ENCODE results near the gene EFHC2. TPM values are rescaled to one million over a fixed set of nuclear protein-coding genes. Genes with fewer than 3 reads are reported as not detected.

Gene EFHC2
- total and polyA plus RNA-seq, 9 donors: 0.12 to 0.60 (median 0.27) TPM; not detected in 1

DNA sequence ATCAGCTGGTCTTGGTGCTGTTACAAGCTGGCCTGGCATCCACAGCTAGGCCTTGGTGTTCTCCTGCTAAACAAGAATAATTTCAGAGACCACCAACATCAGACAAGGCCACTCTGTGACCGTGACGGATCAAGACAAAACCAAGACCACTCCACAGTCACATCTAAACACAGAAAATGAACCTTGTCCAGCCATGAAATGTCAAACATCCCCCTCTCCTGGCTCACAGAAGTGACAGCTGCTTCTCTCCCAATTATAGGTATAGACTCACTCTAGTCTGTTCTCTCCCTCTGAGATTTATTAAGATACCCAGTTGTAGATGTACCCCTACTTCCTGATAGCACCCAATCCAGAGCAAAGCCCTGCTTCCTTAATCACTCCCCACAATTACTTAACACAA is 40.4 kb downstream of the EFHC2 start:
- H3K9me3 ChIP-seq (replicated peaks; ENCODE audit: control insufficient read depth, low read depth, low read length): no peaks in the 10 kb centered on the region
- H3K4me1 ChIP-seq (ENCODE audit: control insufficient read depth, insufficient read depth, low read length): no peaks in the 10 kb centered on the region
- peaks cover 7% of the 10 kb centered on the region for H3K27me3 ChIP-seq (ENCODE audit: control insufficient read depth, insufficient read depth, low read length)
- DNase-seq: no peak
- WGBS (ENCODE audit: insufficient coverage): 94% methylated on average over 2 of the region's 2 CpGs
- H3K27ac ChIP-seq (ENCODE audit: low read length): no peak overlapping the region
- no peak overlapping the region for H3K4me3 ChIP-seq (ENCODE audit: low read length)
- H3K36me3 ChIP-seq (ENCODE audit: control insufficient read depth, insufficient read depth, low read length): no peaks in the 10 kb centered on the region

GRCh38 chrX:44299177-44299576 is 44.3 kb downstream of the EFHC2 start:
- no peak for DNase-seq

DNA sequence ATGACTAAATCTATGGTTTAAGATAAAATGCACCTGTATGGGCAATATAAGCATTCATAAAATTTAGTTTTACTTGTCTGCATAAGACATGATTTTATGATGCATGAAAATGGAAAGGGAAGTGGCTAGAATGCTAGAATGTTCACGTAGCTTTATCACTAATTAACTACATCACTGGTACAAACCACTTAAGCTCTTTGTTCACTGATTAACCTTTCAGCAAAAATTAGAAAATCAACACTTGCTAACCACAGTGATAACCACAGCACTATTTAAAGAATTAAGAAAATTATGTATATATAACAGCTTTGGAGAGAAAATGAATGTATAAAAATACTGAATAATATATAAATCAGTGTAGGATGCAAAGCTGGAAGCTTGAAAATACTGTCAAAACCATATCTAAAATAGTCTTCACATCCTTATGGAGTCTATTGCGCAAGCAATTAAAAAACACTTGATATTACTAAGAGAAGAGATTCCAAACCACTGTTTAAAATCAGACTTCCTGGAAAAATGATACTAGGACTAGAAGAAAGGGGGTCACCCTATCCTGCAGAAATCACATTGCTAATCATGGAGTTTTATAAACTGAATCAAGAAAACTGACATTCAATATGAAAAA is 51.9 kb downstream of the EFHC2 start:
- Histone ChIP-seq H3K4me3 (ENCODE audit: low read length) (no peak overlapping the region), H3K27ac (ENCODE audit: low read length) (no peak overlapping the region), H3K36me3 (ENCODE audit: control insufficient read depth, insufficient read depth, low read length) (no peaks in the 10 kb centered on the region), H3K9me3 (replicated peaks; ENCODE audit: control insufficient read depth, low read depth, low read length) (no peaks in the 10 kb centered on the region), H3K4me1 (ENCODE audit: control insufficient read depth, insufficient read depth, low read length) (no peaks in the 10 kb centered on the region), H3K27me3 (ENCODE audit: control insufficient read depth, insufficient read depth, low read length) (peaks cover 6% of the 10 kb centered on the region)
- no CpG with 5 or more reads among the region's 2 CpGs for WGBS (ENCODE audit: insufficient coverage)
- DNase-seq: no peak

More at GRCh38 chrX:44299177-44299576, 44.3 kb downstream of the EFHC2 start:
- H3K4me1 ChIP-seq (ENCODE audit: control insufficient read depth, insufficient read depth, low read length): no peaks in the 10 kb centered on the region
- peaks cover 7% of the 10 kb centered on the region for H3K27me3 ChIP-seq (ENCODE audit: control insufficient read depth, insufficient read depth, low read length)
- H3K4me3 ChIP-seq (ENCODE audit: low read length): no peak overlapping the region
- 86% methylated on average over 1 of the region's 4 CpGs for WGBS (ENCODE audit: insufficient coverage)
- H3K36me3 ChIP-seq (ENCODE audit: control insufficient read depth, insufficient read depth, low read length): no peaks in the 10 kb centered on the region
- no peaks in the 10 kb centered on the region for H3K9me3 ChIP-seq (replicated peaks; ENCODE audit: control insufficient read depth, low read depth, low read length)
- H3K27ac ChIP-seq (ENCODE audit: low read length): no peak overlapping the region

DNA sequence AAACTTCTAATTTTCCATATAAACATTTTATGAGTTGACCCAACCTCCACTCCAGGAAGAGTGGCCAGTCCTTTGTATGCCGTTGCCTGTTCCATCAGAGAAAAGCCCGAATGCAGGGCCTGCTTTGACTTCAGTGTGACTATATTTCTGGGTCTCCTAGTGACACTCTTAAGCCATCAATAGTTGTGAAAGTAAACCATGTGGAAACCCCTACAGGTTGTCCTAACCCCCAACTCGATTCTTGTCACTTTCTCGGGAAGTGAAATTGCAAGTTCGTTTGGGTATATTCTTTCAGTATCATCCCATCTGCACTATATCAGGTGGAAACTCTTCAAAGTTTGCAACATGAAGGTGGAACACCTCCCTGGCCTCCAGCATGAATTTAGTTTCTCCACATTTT is 52.8 kb downstream of the EFHC2 start:
- Histone ChIP-seq H3K27ac (ENCODE audit: low read length) (no peak overlapping the region), H3K4me3 (ENCODE audit: low read length) (no peak overlapping the region), H3K9me3 (replicated peaks; ENCODE audit: control insufficient read depth, low read depth, low read length) (no peaks in the 10 kb centered on the region), H3K4me1 (ENCODE audit: control insufficient read depth, insufficient read depth, low read length) (no peaks in the 10 kb centered on the region), H3K27me3 (ENCODE audit: control insufficient read depth, insufficient read depth, low read length) (peaks cover 10% of the 10 kb centered on the region), H3K36me3 (ENCODE audit: control insufficient read depth, insufficient read depth, low read length) (no peaks in the 10 kb centered on the region)
- WGBS (ENCODE audit: insufficient coverage): 62% methylated on average over 4 of the region's 5 CpGs
- DNase-seq: no peak

DNA sequence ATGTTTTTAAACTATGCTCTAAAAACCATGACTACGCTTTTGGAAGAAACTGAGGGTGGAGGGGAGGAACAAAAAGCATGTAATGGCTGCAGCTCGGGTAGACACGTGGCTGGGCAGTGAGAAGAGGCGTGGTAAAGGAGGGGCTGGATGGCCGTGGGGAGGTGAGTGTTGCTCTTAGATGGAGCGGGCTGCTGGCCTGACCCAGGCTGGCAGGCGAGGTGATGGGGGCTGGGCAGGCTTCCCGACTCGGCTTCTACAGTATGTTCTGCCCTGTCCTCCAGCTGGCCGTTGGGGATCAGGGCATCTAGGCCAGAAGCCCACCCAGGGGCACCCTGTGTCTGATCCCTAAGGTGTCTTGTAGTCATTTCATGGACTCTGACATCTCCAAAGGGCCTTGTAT is 60.7 kb downstream of the EFHC2 start:
- Histone ChIP-seq H3K27me3 (ENCODE audit: control insufficient read depth, insufficient read depth, low read length) (peaks cover 23% of the 10 kb centered on the region), H3K4me3 (ENCODE audit: low read length) (no peak overlapping the region), H3K27ac (ENCODE audit: low read length) (no peak overlapping the region), H3K9me3 (replicated peaks; ENCODE audit: control insufficient read depth, low read depth, low read length) (no peaks in the 10 kb centered on the region), H3K4me1 (ENCODE audit: control insufficient read depth, insufficient read depth, low read length) (no peaks in the 10 kb centered on the region), H3K36me3 (ENCODE audit: control insufficient read depth, insufficient read depth, low read length) (no peaks in the 10 kb centered on the region)
- 79% methylated on average over 10 of the region's 10 CpGs for WGBS (ENCODE audit: insufficient coverage)
- no peak for DNase-seq

GRCh38 chrX:44280116-44280515 is 63.4 kb downstream of the EFHC2 start:
- no peak for DNase-seq
- Histone ChIP-seq H3K27me3 (ENCODE audit: control insufficient read depth, insufficient read depth, low read length) (peaks cover 22% of the 10 kb centered on the region), H3K9me3 (replicated peaks; ENCODE audit: control insufficient read depth, low read depth, low read length) (no peaks in the 10 kb centered on the region), H3K36me3 (ENCODE audit: control insufficient read depth, insufficient read depth, low read length) (no peaks in the 10 kb centered on the region), H3K4me3 (ENCODE audit: low read length) (no peak overlapping the region), H3K27ac (ENCODE audit: low read length) (no peak overlapping the region), H3K4me1 (ENCODE audit: control insufficient read depth, insufficient read depth, low read length) (no peaks in the 10 kb centered on the region)

GRCh38 chrX:44274096-44274495 is 69.4 kb downstream of the EFHC2 start:
- Histone ChIP-seq H3K36me3 (ENCODE audit: control insufficient read depth, insufficient read depth, low read length) (no peaks in the 10 kb centered on the region), H3K9me3 (replicated peaks; ENCODE audit: control insufficient read depth, low read depth, low read length) (no peaks in the 10 kb centered on the region), H3K27ac (ENCODE audit: low read length) (no peak overlapping the region), H3K4me3 (ENCODE audit: low read length) (no peak overlapping the region), H3K4me1 (ENCODE audit: control insufficient read depth, insufficient read depth, low read length) (no peaks in the 10 kb centered on the region), H3K27me3 (ENCODE audit: control insufficient read depth, insufficient read depth, low read length) (peaks cover 26% of the 10 kb centered on the region)
- DNase-seq: peak; percentile 5

- H3K4me1 ChIP-seq (ENCODE audit: control insufficient read depth, insufficient read depth, low read length): no peaks in the 10 kb centered on the region
- no peak overlapping the region for H3K27ac ChIP-seq (ENCODE audit: low read length)
- 85% methylated on average over 2 of the region's 3 CpGs for WGBS (ENCODE audit: insufficient coverage)
- no peak overlapping the region for H3K4me3 ChIP-seq (ENCODE audit: low read length)
- DNase-seq: no peak
- H3K27me3 ChIP-seq (ENCODE audit: control insufficient read depth, insufficient read depth, low read length): peaks cover 21% of the 10 kb centered on the region
- no peaks in the 10 kb centered on the region for H3K36me3 ChIP-seq (ENCODE audit: control insufficient read depth, insufficient read depth, low read length)
- H3K9me3 ChIP-seq (replicated peaks; ENCODE audit: control insufficient read depth, low read depth, low read length): no peaks in the 10 kb centered on the region
Measured at GRCh38 chrX:44267861-44268260, 75.6 kb downstream of the EFHC2 start.

DNA sequence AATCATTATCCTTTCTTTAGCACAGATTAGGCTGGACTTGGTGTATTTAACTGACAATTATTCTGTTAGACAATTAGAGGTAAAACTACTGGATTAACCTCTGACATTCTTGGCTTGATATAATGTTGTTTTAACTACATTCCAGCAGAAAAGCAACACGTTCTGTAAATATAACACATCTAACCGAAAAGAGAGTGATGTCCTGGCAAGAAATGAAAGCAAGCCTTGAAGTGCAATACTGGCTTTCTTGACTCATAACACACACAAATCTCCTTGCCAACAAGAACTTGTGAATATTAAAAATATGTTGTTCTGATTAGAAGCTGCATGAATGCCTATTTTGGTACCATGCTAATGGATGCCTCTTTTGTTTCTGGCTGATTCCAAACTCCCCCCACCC is 76.4 kb downstream of the EFHC2 start:
- H3K27ac ChIP-seq (ENCODE audit: low read length): no peak overlapping the region
- no peak for DNase-seq
- H3K4me3 ChIP-seq (ENCODE audit: low read length): no peak overlapping the region
- H3K36me3 ChIP-seq (ENCODE audit: control insufficient read depth, insufficient read depth, low read length): no peaks in the 10 kb centered on the region
- H3K9me3 ChIP-seq (replicated peaks; ENCODE audit: control insufficient read depth, low read depth, low read length): no peaks in the 10 kb centered on the region
- H3K4me1 ChIP-seq (ENCODE audit: control insufficient read depth, insufficient read depth, low read length): no peaks in the 10 kb centered on the region
- no CpG with 5 or more reads among the region's 2 CpGs for WGBS (ENCODE audit: insufficient coverage)
- H3K27me3 ChIP-seq (ENCODE audit: control insufficient read depth, insufficient read depth, low read length): peaks cover 20% of the 10 kb centered on the region

DNA sequence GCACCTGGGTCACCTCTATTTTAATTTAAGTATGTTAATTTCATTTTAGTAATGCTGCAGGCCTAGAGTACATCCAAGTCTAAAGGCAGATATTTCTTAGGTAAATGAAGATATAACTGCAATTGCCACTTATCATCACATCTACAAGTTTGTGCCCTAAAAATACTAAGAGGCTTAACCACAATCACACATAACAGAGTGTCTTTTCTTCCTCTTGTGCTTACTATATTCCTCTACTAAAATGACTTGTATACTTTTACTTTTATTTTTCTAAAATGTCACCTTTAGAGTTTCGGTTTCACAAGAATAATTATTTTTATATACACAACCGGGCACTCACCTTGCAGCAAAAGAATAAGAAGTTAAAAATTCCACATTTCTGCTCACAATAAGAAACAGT is 77.9 kb downstream of the EFHC2 start:
- no peaks in the 10 kb centered on the region for H3K9me3 ChIP-seq (replicated peaks; ENCODE audit: control insufficient read depth, low read depth, low read length)
- DNase-seq: no peak
- H3K27ac ChIP-seq (ENCODE audit: low read length): no peak overlapping the region
- H3K4me3 ChIP-seq (ENCODE audit: low read length): no peak overlapping the region
- 71% methylated on average over 1 of the region's 2 CpGs for WGBS (ENCODE audit: insufficient coverage)
- H3K36me3 ChIP-seq (ENCODE audit: control insufficient read depth, insufficient read depth, low read length): no peaks in the 10 kb centered on the region
- H3K27me3 ChIP-seq (ENCODE audit: control insufficient read depth, insufficient read depth, low read length): peaks cover 16% of the 10 kb centered on the region
- H3K4me1 ChIP-seq (ENCODE audit: control insufficient read depth, insufficient read depth, low read length): no peaks in the 10 kb centered on the region

- Histone ChIP-seq H3K36me3 (ENCODE audit: control insufficient read depth, insufficient read depth, low read length) (no peaks in the 10 kb centered on the region), H3K9me3 (replicated peaks; ENCODE audit: control insufficient read depth, low read depth, low read length) (no peaks in the 10 kb centered on the region), H3K27me3 (ENCODE audit: control insufficient read depth, insufficient read depth, low read length) (peaks cover 15% of the 10 kb centered on the region), H3K4me1 (ENCODE audit: control insufficient read depth, insufficient read depth, low read length) (no peaks in the 10 kb centered on the region), H3K4me3 (ENCODE audit: low read length) (no peak overlapping the region), H3K27ac (ENCODE audit: low read length) (no peak overlapping the region)
- no peak for DNase-seq
Measured at GRCh38 chrX:44264936-44265335, 78.5 kb downstream of the EFHC2 start.

Measured in muscle of leg (tissue), 11 donors.